Trophoblast cell (in vitro differentiated cells and primary cell): Measurements from ENCODE around the gene MAEL.

Source experiments
- DNase-seq, 2 donors: peaks; one replicate each; pipeline ENCODE4 v3.0.0-alpha.2; 2016
- H2AFZ ChIP-seq: 2 replicates; pipeline ENCODE4 v1.6.1; 2013; ENCODE audit warnings: low read length, moderate library complexity, mild to moderate bottlenecking; ENCODE audit not compliant: insufficient read depth, poor library complexity
- H2AK5ac ChIP-seq: 2 replicates; pipeline ENCODE4 v1.6.1; 2013; ENCODE audit warnings: mild to moderate bottlenecking, low read length
- H2BK120ac ChIP-seq: 2 replicates; pipeline ENCODE4 v1.6.1; 2013; ENCODE audit warnings: low read length, mild to moderate bottlenecking, moderate library complexity; ENCODE audit not compliant: insufficient read depth, poor library complexity
- H2BK12ac ChIP-seq: 2 replicates; pipeline ENCODE4 v1.6.1; 2013; ENCODE audit warnings: mild to moderate bottlenecking, low read length, moderate library complexity
- H2BK5ac ChIP-seq: 2 replicates; pipeline ENCODE4 v1.6.1; 2013; ENCODE audit warnings: low read length, low read depth, moderate library complexity, mild to moderate bottlenecking; ENCODE audit not compliant: poor library complexity
- H3K14ac ChIP-seq: 2 replicates; pipeline ENCODE4 v1.6.1; 2013; ENCODE audit warnings: mild to moderate bottlenecking, low read length
- H3K18ac ChIP-seq: 2 replicates; pipeline ENCODE4 v1.6.1; 2013; ENCODE audit warnings: mild to moderate bottlenecking, low read length
- H3K23ac ChIP-seq: 2 replicates; pipeline ENCODE4 v1.6.1; 2013; ENCODE audit warnings: low read length
- H3K27ac ChIP-seq: 2 replicates; pipeline ENCODE4 v1.5.1; 2013; ENCODE audit warnings: low read depth, mild to moderate bottlenecking, inconsistent platforms, low read length, moderate library complexity
- H3K27me3 ChIP-seq: 2 replicates; pipeline ENCODE4 v1.6.1; 2013; ENCODE audit warnings: inconsistent platforms, mild to moderate bottlenecking, low read length, moderate library complexity; ENCODE audit not compliant: insufficient read depth
- H3K36me3 ChIP-seq, 2 experiments: 1 replicate in 1 of 2; 2 replicates in 1 of 2; pipeline ENCODE4 v1.6.1; 2013; ENCODE audit warnings: low read length in 2 of 2, mild to moderate bottlenecking in 2 of 2, moderate library complexity in 1 of 2; ENCODE audit not compliant: insufficient read depth in 2 of 2, control insufficient read depth in 1 of 2
- H3K4ac ChIP-seq: 2 replicates; pipeline ENCODE4 v1.6.1; 2013; ENCODE audit warnings: low read depth, mild to moderate bottlenecking, low read length, moderate library complexity
- H3K4me1 ChIP-seq, 2 experiments: 1 replicate in 1 of 2; 2 replicates in 1 of 2; pipeline ENCODE4 v1.6.1; 2013; ENCODE audit warnings: low read length in 2 of 2, mild to moderate bottlenecking in 2 of 2, moderate library complexity in 1 of 2; ENCODE audit not compliant: insufficient read depth in 2 of 2, control insufficient read depth in 1 of 2
- H3K4me2 ChIP-seq: 2 replicates; pipeline ENCODE4 v1.6.1; 2013; ENCODE audit warnings: inconsistent platforms, mild to moderate bottlenecking, low read length, moderate library complexity
- H3K4me3 ChIP-seq: 2 replicates; pipeline ENCODE4 v1.5.1; 2013; ENCODE audit warnings: mild to moderate bottlenecking, low read depth, low read length, inconsistent platforms
- H3K79me1 ChIP-seq: one replicate; pipeline ENCODE4 v1.6.1; 2013; ENCODE audit warnings: low read length
- H3K79me2 ChIP-seq: 2 replicates; pipeline ENCODE4 v1.6.1; 2013; ENCODE audit warnings: low read length, mild to moderate bottlenecking; ENCODE audit not compliant: control insufficient read depth, insufficient read depth, poor library complexity
- H3K9ac ChIP-seq: 2 replicates; pipeline ENCODE4 v1.6.1; 2013; ENCODE audit warnings: mild to moderate bottlenecking, low read length
- H3K9me3 ChIP-seq: 2 replicates; pipeline ENCODE4 v1.6.1; 2013; ENCODE audit warnings: low read depth, mild to moderate bottlenecking, control low read depth, inconsistent platforms, low read length; ENCODE audit not compliant: insufficient read depth
- H4K12ac ChIP-seq: 2 replicates; pipeline ENCODE4 v1.6.1; 2013; ENCODE audit warnings: low read depth, mild to moderate bottlenecking, low read length, moderate library complexity
- H4K8ac ChIP-seq: 2 replicates; pipeline ENCODE4 v1.6.1; 2013; ENCODE audit warnings: low read depth, mild to moderate bottlenecking, low read length, moderate library complexity
- H4K91ac ChIP-seq: one replicate; pipeline ENCODE4 v1.6.1; 2013; ENCODE audit warnings: low read depth, mild to moderate bottlenecking, low read length, moderate library complexity
- WGBS: extraction: QIAGEN DNeasy Blood & Tissue Kit; methylation state at CpG from one replicate; pipeline ENCODE4 v1.1.7; 2013; ENCODE audit warnings: missing lambda C conversion rate; ENCODE audit not compliant: insufficient read length, insufficient coverage; ENCODE audit errors: extremely low coverage; 5-methylcytosine and 5-hydroxymethylcytosine counted together

Gene MAEL

GRCh38 chr1:167011560-167012191, 22.6 kb downstream of the MAEL start:
- H3K14ac ChIP-seq: no peak overlapping the region
- H3K4me1 ChIP-seq: no peaks in the 10 kb centered on the region
- no peak overlapping the region for H3K18ac ChIP-seq
- no peaks in the 10 kb centered on the region for H3K79me2 ChIP-seq
- H3K4me3 ChIP-seq: no peak overlapping the region
- H2BK120ac ChIP-seq: no peak overlapping the region
- H2AFZ ChIP-seq: no peak overlapping the region
- H2BK5ac ChIP-seq: no peak overlapping the region
- H3K27me3 ChIP-seq: no peaks in the 10 kb centered on the region
- no peak overlapping the region for H3K4me2 ChIP-seq
- no peaks in the 10 kb centered on the region for H3K9me3 ChIP-seq
- H3K27ac ChIP-seq: no peak overlapping the region
- no peaks in the 10 kb centered on the region for H3K79me1 ChIP-seq
- H2AK5ac ChIP-seq: no peak overlapping the region
- no peak overlapping the region for H4K91ac ChIP-seq
- no peak overlapping the region for H3K23ac ChIP-seq
- no peak for DNase-seq
- no peak overlapping the region for H2BK12ac ChIP-seq
- H3K36me3 ChIP-seq: no peaks in the 10 kb centered on the region
- no peak overlapping the region for H4K8ac ChIP-seq
- no peak overlapping the region for H3K9ac ChIP-seq
- no peak overlapping the region for H4K12ac ChIP-seq
- no peak overlapping the region for H3K4ac ChIP-seq
- WGBS: no CpG with 5 or more reads among the region's 1 CpG

GRCh38 chr1:167012570-167012969, 23.5 kb downstream of the MAEL start:
- Histone ChIP-seq H3K18ac (no peak overlapping the region), H3K4me3 (no peak overlapping the region), H3K27ac (no peak overlapping the region), H2AFZ (no peak overlapping the region), H3K23ac (no peak overlapping the region), H4K12ac (no peak overlapping the region), H3K36me3 (no peaks in the 10 kb centered on the region), H3K9me3 (no peaks in the 10 kb centered on the region), H3K4me2 (no peak overlapping the region), H3K9ac (no peak overlapping the region), H3K4me1 (no peaks in the 10 kb centered on the region), H3K27me3 (no peaks in the 10 kb centered on the region), H2BK12ac (no peak overlapping the region), H2BK5ac (no peak overlapping the region), H3K14ac (no peak overlapping the region), H3K79me1 (no peaks in the 10 kb centered on the region), H2BK120ac (no peak overlapping the region), H2AK5ac (no peak overlapping the region), H3K4ac (no peak overlapping the region), H4K91ac (no peak overlapping the region), H3K79me2 (no peaks in the 10 kb centered on the region), H4K8ac (no peak overlapping the region)
- WGBS: no CpG with 5 or more reads among the region's 2 CpGs
- no peak for DNase-seq

GRCh38 chr1:167013108-167013929, 24.2 kb downstream of the MAEL start:
- no peaks in the 10 kb centered on the region for H3K79me2 ChIP-seq
- H3K4ac ChIP-seq: no peak overlapping the region

GRCh38 chr1:167016100-167016750, 27.1 kb downstream of the MAEL start:
- Histone ChIP-seq H3K9me3 (no peaks in the 10 kb centered on the region), H3K23ac (no peak overlapping the region), H3K36me3 (no peaks in the 10 kb centered on the region), H2AK5ac (no peak overlapping the region), H2AFZ (no peak overlapping the region), H3K4me3 (no peak overlapping the region), H3K79me2 (no peaks in the 10 kb centered on the region), H4K91ac (no peak overlapping the region), H4K12ac (no peak overlapping the region), H3K4ac (no peak overlapping the region), H3K79me1 (no peaks in the 10 kb centered on the region), H3K14ac (no peak overlapping the region), H3K4me1 (no peaks in the 10 kb centered on the region), H3K18ac (no peak overlapping the region), H3K27me3 (no peaks in the 10 kb centered on the region), H3K9ac (no peak overlapping the region), H4K8ac (no peak overlapping the region), H2BK120ac (no peak overlapping the region), H2BK12ac (no peak overlapping the region), H2BK5ac (no peak overlapping the region), H3K4me2 (no peak overlapping the region), H3K27ac (no peak overlapping the region)
- DNase-seq: no peak
- no CpG with 5 or more reads among the region's 6 CpGs for WGBS

More at GRCh38 chr1:167013108-167013929, 24.2 kb downstream of the MAEL start:
- H3K4me1 ChIP-seq: no peaks in the 10 kb centered on the region
- no peak overlapping the region for H4K12ac ChIP-seq
- H3K79me1 ChIP-seq: no peaks in the 10 kb centered on the region
- H3K36me3 ChIP-seq: no peaks in the 10 kb centered on the region
- H3K18ac ChIP-seq: no peak overlapping the region
- H3K27ac ChIP-seq: no peak overlapping the region
- H3K9ac ChIP-seq: no peak overlapping the region
- no peak overlapping the region for H2BK12ac ChIP-seq
- H3K23ac ChIP-seq: no peak overlapping the region
- H2AK5ac ChIP-seq: no peak overlapping the region
- no peaks in the 10 kb centered on the region for H3K27me3 ChIP-seq
- H3K9me3 ChIP-seq: no peaks in the 10 kb centered on the region
- H3K4me2 ChIP-seq: no peak overlapping the region
- no peak overlapping the region for H2AFZ ChIP-seq
- H2BK5ac ChIP-seq: no peak overlapping the region
- no CpG with 5 or more reads among the region's 8 CpGs for WGBS
- H4K8ac ChIP-seq: no peak overlapping the region
- no peak overlapping the region for H4K91ac ChIP-seq
- no peak overlapping the region for H2BK120ac ChIP-seq
- H3K14ac ChIP-seq: no peak overlapping the region
- H3K4me3 ChIP-seq: no peak overlapping the region
- no peak for DNase-seq
